Activated CD4-positive, alpha-beta T cell treated with anti-CD3 and anti-CD28 coated beads, Interleukin-2, amount 50 U/mL, for 48 hours (primary cell): ENCODE data around the gene RUFY1.
A peak's percentile ranks its signal among the peaks of the same experiment; 100 is the strongest.
"Not testable (repeated sequence)": the region's sequence is repeated elsewhere in the genome, so short reads cannot be mapped to it uniquely, and the experiment has no call there.

Experiments
- DNase-seq, 2 experiments: peaks; one replicate each; pipeline ENCODE4 v3.0.0-alpha.2; 2020

RUFY1 gene

DNA sequence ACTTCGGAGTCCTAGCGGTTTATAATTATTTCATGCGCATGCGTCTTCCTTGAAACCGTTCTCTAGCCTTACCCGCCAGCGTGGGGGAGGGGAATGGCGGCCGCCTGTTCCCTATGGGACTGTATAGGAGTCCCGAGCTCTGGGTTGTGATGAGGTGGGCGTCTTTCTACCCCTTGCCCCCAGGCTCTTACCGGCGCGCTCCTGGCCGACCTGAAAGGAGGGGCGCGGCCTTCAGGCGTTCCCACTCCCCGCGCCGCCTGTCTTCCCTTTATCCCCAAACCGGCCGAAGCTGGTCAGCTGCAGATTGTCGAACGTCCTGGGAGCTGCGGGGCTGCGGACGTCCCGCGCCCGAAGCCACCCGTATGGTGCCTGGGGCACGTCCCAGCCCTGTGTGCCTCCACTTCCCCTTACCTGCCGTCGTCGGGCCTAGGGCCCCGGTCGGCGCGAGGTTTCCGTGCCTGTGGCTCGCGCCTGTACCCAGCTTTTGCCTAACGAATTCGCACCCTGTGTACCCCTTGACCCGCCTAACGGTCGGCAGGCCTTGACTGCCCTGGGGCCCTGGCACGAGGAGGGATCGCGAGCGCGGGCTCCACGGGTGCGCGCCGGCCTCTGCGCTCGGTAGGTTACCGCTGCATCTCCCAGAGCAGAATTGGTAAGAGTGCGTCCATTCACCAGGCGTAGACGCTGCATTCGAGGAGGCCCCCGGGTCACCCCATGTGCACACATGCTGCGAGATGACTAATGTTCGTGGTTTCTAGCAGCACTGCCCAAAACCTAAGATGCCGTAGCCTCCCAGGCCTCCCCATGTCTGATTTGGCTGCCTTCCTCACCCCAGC is 73.8 kb downstream of the RUFY1 start:
- peak; percentile 67 to 75 for DNase-seq

DNA sequence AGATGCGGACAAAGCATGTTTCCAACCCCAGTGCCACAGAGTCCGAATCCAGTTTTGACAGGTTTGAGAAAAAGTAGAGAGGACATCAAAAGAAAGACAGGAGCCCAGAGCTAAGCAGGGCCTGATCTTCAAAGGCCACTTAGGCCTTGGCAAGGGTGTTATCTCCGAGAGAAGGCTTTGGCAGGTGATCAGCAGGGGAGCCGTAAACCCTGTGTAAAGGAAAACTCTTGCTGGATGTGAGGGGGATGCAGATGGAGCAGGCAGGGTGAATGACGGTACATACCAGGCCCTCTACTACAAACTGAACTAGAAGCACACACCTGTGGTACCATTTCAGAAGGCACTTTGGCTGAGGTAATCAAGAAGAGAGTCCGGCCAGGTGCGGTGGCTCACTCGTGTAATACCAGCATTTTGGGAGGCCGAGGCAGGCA is 74.5 kb downstream of the RUFY1 start:
- DNase-seq: no peak

DNA sequence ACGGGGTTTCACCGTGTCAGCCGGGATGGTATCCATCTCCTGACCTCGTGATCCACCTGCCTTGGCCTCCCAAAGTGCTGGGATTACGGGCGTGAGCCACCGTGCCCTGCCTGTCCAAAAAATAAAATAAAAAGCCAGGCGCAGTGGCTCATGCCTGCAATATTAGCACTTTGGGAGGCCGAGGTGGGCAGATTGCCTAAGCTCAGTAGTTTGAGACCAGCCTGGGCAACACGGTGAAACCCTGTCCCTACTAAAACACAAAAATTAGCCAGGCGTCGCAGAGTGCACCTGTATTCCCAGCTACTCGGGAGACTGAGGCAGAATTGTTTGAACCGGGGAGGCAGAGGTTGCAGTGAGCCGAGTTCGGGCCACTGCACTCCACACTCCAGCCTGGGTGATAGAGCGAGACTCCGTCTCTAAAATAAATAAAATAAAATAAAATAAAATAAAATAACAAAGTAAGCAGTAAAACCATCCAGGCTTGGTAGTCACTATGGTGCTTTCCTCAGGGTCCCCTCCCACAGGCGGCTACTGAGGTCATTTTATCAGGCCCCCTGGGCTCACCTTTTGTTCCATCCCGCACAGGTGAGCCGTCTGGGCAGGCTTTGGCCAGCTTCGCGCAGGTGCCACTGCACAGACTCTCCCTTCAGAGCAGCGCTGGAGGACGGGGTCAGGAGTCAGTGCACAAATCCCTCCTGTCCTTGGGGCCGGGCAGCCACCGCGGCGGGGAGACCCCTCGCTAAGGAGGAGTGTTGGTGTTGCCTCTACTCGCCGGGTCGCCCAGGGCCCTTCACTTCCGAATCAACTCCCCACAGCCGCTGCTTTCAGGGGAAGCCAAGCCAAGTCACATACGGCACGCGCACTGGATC is 83.4 kb downstream of the RUFY1 start:
- DNase-seq: not testable (repeated sequence)

DNA sequence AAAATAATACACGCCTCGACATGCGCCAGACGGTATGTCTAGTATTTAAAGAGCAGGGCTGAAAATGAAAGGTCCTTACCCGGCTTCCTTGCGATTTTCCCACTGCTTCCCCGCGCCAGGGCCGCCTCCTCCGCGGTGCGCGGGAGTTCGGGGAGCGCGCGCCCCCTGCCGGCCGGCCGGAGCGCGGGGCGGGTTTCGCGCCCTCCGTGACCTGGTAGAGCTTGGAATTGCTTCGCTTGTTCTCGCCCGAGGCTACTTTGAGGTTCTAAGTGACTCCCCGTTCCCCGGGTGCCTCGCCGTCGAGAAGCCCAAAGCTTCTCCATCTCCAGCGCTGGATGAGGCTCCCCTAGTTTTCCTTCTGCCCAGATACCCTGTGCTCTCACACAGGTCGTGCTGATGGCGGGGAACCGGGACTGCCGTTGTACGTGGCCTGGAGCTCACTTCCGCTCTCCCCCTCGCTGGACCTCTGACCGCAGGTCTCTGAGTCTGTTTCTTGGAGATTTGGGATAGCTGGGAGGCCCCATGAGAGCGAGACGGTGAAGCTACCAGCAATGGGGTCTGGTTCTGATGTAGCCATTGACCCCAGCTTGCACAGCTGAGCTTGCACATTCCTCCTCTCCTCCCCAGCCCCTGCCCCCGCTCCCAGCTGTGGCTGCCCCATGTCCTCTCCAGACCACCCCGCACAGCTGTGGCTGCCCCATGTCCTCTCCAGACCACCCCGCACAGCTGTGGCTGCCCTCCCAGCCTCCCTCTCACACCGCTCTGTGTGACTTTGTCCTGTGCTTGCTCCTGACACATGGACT is 84.2 kb downstream of the RUFY1 start:
- peak in 1 of 2 experiments; percentile 20 for DNase-seq

DNA sequence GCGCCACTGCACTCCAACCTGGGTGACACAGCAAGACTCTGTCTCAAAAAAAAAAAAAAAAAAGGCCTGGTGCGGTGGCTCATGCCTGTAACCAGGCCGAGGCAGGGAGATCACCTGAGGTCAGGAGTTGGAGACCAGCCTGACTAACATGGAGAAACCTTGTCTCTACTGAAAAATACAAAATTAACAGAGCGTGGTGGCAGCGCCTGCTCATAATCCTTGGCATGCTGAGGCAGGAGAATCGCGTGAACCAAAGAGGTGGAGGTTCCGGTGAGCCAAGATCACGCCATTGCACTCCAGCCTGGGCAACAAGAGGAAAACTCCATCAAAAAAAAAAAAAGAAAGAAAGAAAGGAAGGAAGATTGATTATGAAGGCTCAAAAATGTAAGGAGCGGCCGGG is 88.9 kb downstream of the RUFY1 start:
- DNase-seq: not testable (repeated sequence)

DNA sequence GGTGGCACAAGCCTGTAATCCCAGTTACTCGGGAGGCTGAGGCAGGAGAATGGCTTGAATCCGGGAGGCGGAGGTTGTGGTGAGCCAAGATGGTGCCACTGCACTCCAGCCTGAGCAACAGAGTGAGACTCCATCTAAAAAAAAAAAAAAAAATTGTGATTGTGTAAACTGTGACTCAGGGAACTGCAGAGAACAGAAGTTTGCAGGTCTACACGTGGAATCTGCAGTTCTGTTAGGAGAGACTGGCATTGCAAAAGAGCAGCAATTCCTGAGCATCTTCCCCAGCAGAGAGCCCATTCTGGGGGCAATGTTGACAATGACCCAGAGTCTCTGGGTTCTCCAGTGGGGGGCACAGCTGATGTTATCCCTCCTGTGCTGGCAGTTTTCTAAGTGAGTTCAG is 91.4 kb downstream of the RUFY1 start:
- DNase-seq: not testable (repeated sequence)

DNA sequence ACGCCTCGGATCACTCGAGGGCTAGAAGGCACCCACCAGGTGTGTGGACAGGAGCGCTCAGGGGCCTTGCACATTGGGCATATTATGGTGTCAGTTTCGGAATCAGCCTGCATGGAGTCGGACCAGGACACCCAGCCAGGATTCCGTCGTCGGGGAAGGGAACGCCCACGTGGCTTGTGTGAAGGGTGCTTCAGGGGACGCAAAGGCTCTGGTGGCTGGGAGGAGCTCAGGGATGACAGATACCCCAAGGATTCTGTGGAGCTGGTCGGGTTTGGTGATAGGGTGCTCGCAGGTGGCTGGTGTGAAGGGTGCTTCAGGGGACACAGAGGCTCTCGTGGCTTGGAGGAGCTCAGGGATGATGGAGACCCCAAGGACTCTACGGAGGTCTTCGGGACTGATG is 92.3 kb downstream of the RUFY1 start:
- DNase-seq: not testable (repeated sequence)

DNA sequence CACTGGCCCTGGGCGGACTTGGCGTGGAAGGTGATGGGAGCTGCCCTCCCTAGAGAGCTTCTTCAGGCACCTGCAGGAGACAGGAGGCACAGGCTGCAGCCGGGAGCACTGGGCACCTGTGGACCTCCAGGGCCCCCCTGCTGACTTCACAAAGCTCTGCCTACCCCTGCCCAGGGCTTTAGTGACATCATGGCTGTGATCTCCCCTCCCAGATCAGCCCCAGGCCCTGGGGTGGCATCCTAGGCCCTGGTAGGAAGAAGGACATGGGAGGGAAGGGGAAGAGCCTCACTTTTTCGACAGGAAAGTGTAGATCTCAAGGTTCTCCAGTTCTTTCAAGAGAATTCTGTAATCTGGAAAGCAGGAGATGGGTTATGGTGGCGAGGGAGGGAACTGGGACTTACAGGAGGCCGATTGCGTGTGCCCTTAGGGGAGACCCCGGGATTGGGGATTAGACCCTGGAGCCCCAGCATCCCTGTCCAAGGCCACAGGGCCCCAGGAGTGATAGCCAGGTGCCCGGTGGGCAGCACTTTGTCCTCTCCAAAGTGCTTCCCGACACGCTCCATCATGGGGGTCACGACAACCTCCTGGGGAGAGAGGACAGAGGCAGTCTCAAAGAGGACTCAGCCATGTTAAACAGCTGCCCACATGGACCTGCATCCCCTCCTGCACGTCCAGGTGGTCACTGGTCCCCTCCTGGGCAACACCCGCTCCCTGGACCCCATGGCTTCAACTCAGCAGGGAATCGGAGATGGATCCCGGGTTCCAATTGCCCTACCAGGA is 93.0 kb downstream of the RUFY1 start:
- not testable (repeated sequence) for DNase-seq

DNA sequence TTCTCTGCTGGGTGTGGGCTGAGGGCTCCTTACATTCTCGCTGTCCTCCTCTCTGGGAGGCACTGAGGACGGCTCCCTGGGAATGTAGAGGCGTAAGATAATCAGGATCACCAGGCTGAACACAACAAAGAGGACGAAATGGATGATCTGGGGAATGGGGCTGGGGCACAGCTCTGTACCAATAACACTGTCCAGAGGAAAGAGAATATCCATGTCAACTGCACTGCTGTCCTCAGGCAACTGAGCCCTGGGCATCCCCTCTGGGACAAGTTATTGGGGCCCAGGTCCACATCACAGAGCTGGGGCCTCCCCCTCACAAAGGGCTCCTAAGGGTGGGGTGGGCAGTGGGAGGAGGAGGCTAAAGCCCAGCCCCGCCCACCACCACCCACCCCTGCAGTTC is 94.4 kb downstream of the RUFY1 start:
- not testable (repeated sequence) for DNase-seq

DNA sequence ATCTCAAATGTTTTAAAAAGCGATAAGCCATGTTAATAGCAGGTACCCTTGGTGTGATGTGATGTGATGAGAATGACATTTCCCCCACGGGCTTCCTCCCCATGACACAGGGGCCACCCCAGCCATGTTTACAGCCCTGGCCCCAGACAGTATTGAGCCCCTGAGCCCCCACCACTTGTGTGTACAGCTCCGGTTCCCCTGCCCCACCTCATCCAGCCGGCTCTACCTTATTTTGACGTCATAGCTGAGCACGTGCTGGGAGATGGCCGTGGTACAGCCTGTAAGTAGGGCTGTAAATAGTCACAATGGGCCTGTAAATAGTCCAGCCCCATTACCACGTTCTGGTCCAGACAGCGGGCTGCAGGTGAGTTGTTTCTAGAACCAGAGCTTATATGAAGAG is 98.1 kb downstream of the RUFY1 start:
- DNase-seq: no peak

DNA sequence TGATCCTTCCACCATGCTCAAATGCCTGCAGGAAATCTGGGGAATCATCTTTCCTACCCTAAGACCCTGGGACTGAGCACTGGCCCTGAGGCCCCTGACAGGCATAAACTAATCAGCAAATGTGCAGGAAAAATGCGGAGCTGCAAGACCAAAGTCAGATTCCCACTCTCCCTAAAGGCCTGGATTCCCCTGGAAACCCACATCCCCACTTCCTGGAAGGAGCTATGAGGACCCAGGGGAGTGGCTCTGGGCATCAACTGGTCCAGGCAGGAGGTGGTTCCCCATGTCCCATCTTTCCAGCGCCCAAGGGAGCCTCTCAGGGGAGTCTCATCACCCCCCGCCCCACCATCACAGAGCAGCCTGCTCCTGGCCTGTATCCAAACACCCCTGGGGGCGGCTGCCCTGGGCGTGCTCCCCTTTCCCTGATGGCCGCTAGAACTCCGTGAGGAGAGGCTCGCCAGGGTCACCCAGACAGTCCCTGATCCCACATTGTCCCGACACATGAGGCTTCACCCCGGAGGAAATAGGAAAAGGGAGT is 98.9 kb downstream of the RUFY1 start:
- not testable (repeated sequence) for DNase-seq

DNA sequence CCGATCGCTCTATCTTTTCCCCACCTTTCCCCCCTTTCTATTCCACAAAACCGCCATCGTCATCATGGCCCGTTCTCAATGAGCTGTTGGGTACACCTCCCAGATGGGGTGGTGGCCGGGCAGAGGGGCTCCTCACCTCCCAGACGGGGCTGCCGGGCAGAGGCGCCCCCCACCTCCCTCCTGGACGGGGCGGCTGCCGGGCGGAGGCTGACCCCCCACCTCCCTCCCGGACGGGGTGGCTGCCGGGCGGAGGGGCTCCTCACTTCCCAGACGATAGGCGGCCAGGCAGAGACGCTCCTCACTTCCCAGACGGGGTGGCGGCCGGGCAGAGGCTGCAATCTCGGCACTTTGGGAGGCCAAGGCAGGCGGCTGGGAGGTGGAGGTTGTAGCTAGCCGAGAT is 99.9 kb downstream of the RUFY1 start:
- DNase-seq: not testable (repeated sequence)

DNA sequence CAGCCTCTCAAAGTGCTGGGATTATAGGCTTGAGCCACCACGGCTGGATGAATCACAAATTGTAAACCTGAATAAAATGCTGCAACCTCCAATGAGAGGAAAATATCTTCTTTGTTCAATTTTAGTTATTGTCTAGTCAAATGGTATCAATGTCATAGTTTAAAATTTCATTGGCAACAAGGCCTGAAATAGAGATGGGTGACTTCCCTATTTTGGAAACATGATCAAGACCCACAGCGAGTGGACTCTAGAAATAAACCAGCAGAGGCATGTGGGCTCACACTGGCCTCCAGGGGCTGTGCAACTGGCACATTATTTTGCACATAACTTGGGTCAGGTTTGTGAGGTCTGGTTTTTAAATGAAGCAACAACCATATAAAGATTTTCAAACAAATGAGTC is 102.8 kb downstream of the RUFY1 start:
- not testable (repeated sequence) for DNase-seq

DNA sequence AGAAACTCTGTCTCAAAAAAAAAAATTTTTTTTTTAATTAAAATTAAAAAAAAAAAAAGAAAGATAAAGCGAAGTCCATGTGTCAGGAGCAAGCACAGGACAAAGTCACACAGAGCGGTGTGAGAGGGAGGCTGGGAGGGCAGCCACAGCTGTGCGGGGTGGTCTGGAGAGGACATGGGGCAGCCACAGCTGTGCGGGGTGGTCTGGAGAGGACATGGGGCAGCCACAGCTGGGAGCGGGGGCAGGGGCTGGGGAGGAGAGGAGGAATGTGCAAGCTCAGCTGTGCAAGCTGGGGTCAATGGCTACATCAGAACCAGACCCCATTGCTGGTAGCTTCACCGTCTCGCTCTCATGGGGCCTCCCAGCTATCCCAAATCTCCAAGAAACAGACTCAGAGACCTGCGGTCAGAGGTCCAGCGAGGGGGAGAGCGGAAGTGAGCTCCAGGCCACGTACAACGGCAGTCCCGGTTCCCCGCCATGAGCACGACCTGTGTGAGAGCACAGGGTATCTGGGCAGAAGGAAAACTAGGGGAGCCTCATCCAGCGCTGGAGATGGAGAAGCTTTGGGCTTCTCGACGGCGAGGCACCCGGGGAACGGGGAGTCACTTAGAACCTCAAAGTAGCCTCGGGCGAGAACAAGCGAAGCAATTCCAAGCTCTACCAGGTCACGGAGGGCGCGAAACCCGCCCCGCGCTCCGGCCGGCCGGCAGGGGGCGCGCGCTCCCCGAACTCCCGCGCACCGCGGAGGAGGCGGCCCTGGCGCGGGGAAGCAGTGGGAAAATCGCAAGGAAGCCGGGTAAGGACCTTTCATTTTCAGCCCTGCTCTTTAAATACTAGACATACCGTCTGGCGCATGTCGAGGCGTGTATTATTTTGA is 107.2 kb downstream of the RUFY1 start:
- DNase-seq: peak in 1 of 2 experiments; percentile 16

DNA sequence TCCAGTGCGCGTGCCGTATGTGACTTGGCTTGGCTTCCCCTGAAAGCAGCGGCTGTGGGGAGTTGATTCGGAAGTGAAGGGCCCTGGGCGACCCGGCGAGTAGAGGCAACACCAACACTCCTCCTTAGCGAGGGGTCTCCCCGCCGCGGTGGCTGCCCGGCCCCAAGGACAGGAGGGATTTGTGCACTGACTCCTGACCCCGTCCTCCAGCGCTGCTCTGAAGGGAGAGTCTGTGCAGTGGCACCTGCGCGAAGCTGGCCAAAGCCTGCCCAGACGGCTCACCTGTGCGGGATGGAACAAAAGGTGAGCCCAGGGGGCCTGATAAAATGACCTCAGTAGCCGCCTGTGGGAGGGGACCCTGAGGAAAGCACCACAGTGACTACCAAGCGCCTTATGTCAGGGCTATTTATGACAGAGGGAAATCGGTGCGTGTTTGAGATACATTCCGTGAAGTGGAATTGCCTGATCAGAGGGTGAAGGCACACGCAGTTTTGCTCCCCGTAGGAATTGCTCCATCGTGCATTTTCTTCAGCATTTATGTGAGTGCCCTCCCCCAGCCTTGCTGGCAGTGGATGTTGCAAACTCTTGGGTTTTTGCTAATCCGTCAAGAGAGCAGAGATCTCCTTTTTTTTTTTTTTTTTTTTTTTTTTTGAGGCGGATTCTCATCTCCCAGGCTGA is 108.0 kb downstream of the RUFY1 start:
- peak in 1 of 2 experiments; percentile 8 for DNase-seq
